Measurements from ENCODE around the gene NUP153.
A peak's percentile ranks its signal among the peaks of the same experiment; 100 is the strongest.

The NUP153 gene

GRCh38 chr6:17729223-17730077, 22.7 kb upstream of the NUP153 start:
- WGBS, 2 experiments (ENCODE audit: insufficient coverage in 2 of 2) = 86 to 95% methylated on average over 9 to 10 of the region's 12 CpGs
- Histone ChIP-seq H3K4me3 (ENCODE audit: extremely low read depth, insufficient read depth, low read length, poor library complexity, severe bottlenecking) (no peak overlapping the region), H3K9me3 (ENCODE audit: control insufficient read depth, low read length) (no peaks in the 10 kb centered on the region), H3K36me3 (ENCODE audit: control insufficient read depth, insufficient read depth, low read length) (no peaks in the 10 kb centered on the region), H3K27ac (ENCODE audit: low read depth, low read length, severe bottlenecking) (no peak overlapping the region), H3K4me1 (ENCODE audit: control insufficient read depth, insufficient read depth, low read length, poor library complexity, severe bottlenecking) (peaks cover 5% of the 10 kb centered on the region)

- Histone ChIP-seq H3K27ac (ENCODE audit: low read depth, low read length, severe bottlenecking) (no peak overlapping the region), H3K9me3 (ENCODE audit: control insufficient read depth, low read length) (no peaks in the 10 kb centered on the region), H3K4me3 (ENCODE audit: extremely low read depth, insufficient read depth, low read length, poor library complexity, severe bottlenecking) (no peak overlapping the region), H3K4me1 (ENCODE audit: control insufficient read depth, insufficient read depth, low read length, poor library complexity, severe bottlenecking) (peaks cover 5% of the 10 kb centered on the region), H3K36me3 (ENCODE audit: control insufficient read depth, insufficient read depth, low read length) (no peaks in the 10 kb centered on the region)
- WGBS, 2 experiments (ENCODE audit: insufficient coverage in 2 of 2) = 96 to 97% methylated on average over 35 to 41 of the region's 49 CpGs
These were observed 22.0 kb upstream of the NUP153 start for GRCh38 chr6:17728551-17729222.

- Histone ChIP-seq H3K27ac (ENCODE audit: low read depth, low read length, severe bottlenecking) (no peak overlapping the region), H3K4me3 (ENCODE audit: extremely low read depth, insufficient read depth, low read length, poor library complexity, severe bottlenecking) (no peak overlapping the region), H3K9me3 (ENCODE audit: control insufficient read depth, low read length) (no peaks in the 10 kb centered on the region), H3K4me1 (ENCODE audit: control insufficient read depth, insufficient read depth, low read length, poor library complexity, severe bottlenecking) (peaks cover 5% of the 10 kb centered on the region), H3K36me3 (ENCODE audit: control insufficient read depth, insufficient read depth, low read length) (no peaks in the 10 kb centered on the region)
- WGBS, 2 experiments (ENCODE audit: insufficient coverage in 2 of 2) = 21 to 26% methylated on average over 4 of the region's 6 CpGs
These were observed 18.4 kb upstream of the NUP153 start for GRCh38 chr6:17725083-17725482.

GRCh38 chr6:17724341-17724740, 17.6 kb upstream of the NUP153 start:
- 100% methylated on average over 1 of the region's 3 CpGs for WGBS, 2 experiments (ENCODE audit: insufficient coverage in 2 of 2)
- no peak overlapping the region for H3K27ac ChIP-seq (ENCODE audit: low read depth, low read length, severe bottlenecking)
- H3K4me1 ChIP-seq (ENCODE audit: control insufficient read depth, insufficient read depth, low read length, poor library complexity, severe bottlenecking) = peaks cover 5% of the 10 kb centered on the region
- no peaks in the 10 kb centered on the region for H3K9me3 ChIP-seq (ENCODE audit: control insufficient read depth, low read length)
- H3K4me3 ChIP-seq (ENCODE audit: extremely low read depth, insufficient read depth, low read length, poor library complexity, severe bottlenecking) = no peak overlapping the region
- H3K36me3 ChIP-seq (ENCODE audit: control insufficient read depth, insufficient read depth, low read length) = no peaks in the 10 kb centered on the region

GRCh38 chr6:17721671-17722070, 14.9 kb upstream of the NUP153 start:
- Histone ChIP-seq H3K9me3 (ENCODE audit: control insufficient read depth, low read length) (no peaks in the 10 kb centered on the region), H3K4me1 (ENCODE audit: control insufficient read depth, insufficient read depth, low read length, poor library complexity, severe bottlenecking) (peaks cover 5% of the 10 kb centered on the region), H3K36me3 (ENCODE audit: control insufficient read depth, insufficient read depth, low read length) (no peaks in the 10 kb centered on the region), H3K4me3 (ENCODE audit: extremely low read depth, insufficient read depth, low read length, poor library complexity, severe bottlenecking) (no peak overlapping the region), H3K27ac (ENCODE audit: low read depth, low read length, severe bottlenecking) (no peak overlapping the region)
- 65 to 85% methylated on average over 3 of the region's 3 CpGs for WGBS, 2 experiments (ENCODE audit: insufficient coverage in 2 of 2)

GRCh38 chr6:17719323-17720041, 12.8 kb upstream of the NUP153 start:
- Histone ChIP-seq H3K4me1 (ENCODE audit: control insufficient read depth, insufficient read depth, low read length, poor library complexity, severe bottlenecking) (peaks cover 15% of the 10 kb centered on the region), H3K4me3 (ENCODE audit: extremely low read depth, insufficient read depth, low read length, poor library complexity, severe bottlenecking) (no peak overlapping the region), H3K27ac (ENCODE audit: low read depth, low read length, severe bottlenecking) (no peak overlapping the region), H3K36me3 (ENCODE audit: control insufficient read depth, insufficient read depth, low read length) (no peaks in the 10 kb centered on the region), H3K9me3 (ENCODE audit: control insufficient read depth, low read length) (no peaks in the 10 kb centered on the region)
- WGBS, 2 experiments (ENCODE audit: insufficient coverage in 2 of 2) = 74 to 87% methylated on average over 2 to 3 of the region's 3 CpGs

- H3K27ac ChIP-seq (ENCODE audit: low read depth, low read length, severe bottlenecking) = peak overlapping the region; percentile 31
- WGBS, 2 experiments (ENCODE audit: insufficient coverage in 2 of 2) = 83 to 92% methylated on average over 2 of the region's 2 CpGs
- H3K4me1 ChIP-seq (ENCODE audit: control insufficient read depth, insufficient read depth, low read length, poor library complexity, severe bottlenecking) = peaks cover 24% of the 10 kb centered on the region
- no peak overlapping the region for H3K4me3 ChIP-seq (ENCODE audit: extremely low read depth, insufficient read depth, low read length, poor library complexity, severe bottlenecking)
- no peaks in the 10 kb centered on the region for H3K9me3 ChIP-seq (ENCODE audit: control insufficient read depth, low read length)
- no peaks in the 10 kb centered on the region for H3K36me3 ChIP-seq (ENCODE audit: control insufficient read depth, insufficient read depth, low read length)
These were observed 9.5 kb upstream of the NUP153 start for GRCh38 chr6:17716221-17716620.

- WGBS, 2 experiments (ENCODE audit: insufficient coverage in 2 of 2) = 79 to 94% methylated on average over 3 to 7 of the region's 10 CpGs
- H3K27ac ChIP-seq (ENCODE audit: low read depth, low read length, severe bottlenecking) = peak overlapping the region; percentile 81
These were observed 8.4 kb upstream of the NUP153 start for GRCh38 chr6:17714879-17715851.

GRCh38 chr6:17714177-17714576, 7.5 kb upstream of the NUP153 start:
- H3K4me3 ChIP-seq (ENCODE audit: extremely low read depth, insufficient read depth, low read length, poor library complexity, severe bottlenecking) = no peak overlapping the region
- no peaks in the 10 kb centered on the region for H3K9me3 ChIP-seq (ENCODE audit: control insufficient read depth, low read length)
- H3K36me3 ChIP-seq (ENCODE audit: control insufficient read depth, insufficient read depth, low read length) = no peaks in the 10 kb centered on the region
- H3K4me1 ChIP-seq (ENCODE audit: control insufficient read depth, insufficient read depth, low read length, poor library complexity, severe bottlenecking) = peaks cover 24% of the 10 kb centered on the region
- H3K27ac ChIP-seq (ENCODE audit: low read depth, low read length, severe bottlenecking) = peak overlapping the region; percentile 81

More at GRCh38 chr6:17714879-17715851, 8.4 kb upstream of the NUP153 start:
- H3K36me3 ChIP-seq (ENCODE audit: control insufficient read depth, insufficient read depth, low read length) = no peaks in the 10 kb centered on the region
- no peak overlapping the region for H3K4me3 ChIP-seq (ENCODE audit: extremely low read depth, insufficient read depth, low read length, poor library complexity, severe bottlenecking)
- H3K9me3 ChIP-seq (ENCODE audit: control insufficient read depth, low read length) = no peaks in the 10 kb centered on the region
- peaks cover 24% of the 10 kb centered on the region for H3K4me1 ChIP-seq (ENCODE audit: control insufficient read depth, insufficient read depth, low read length, poor library complexity, severe bottlenecking)

GRCh38 chr6:17712576-17712975, 5.9 kb upstream of the NUP153 start:
- no peak overlapping the region for H3K27ac ChIP-seq (ENCODE audit: low read depth, low read length, severe bottlenecking)
- no peaks in the 10 kb centered on the region for H3K9me3 ChIP-seq (ENCODE audit: control insufficient read depth, low read length)
- peaks cover 24% of the 10 kb centered on the region for H3K4me1 ChIP-seq (ENCODE audit: control insufficient read depth, insufficient read depth, low read length, poor library complexity, severe bottlenecking)
- no peak overlapping the region for H3K4me3 ChIP-seq (ENCODE audit: extremely low read depth, insufficient read depth, low read length, poor library complexity, severe bottlenecking)
- no peaks in the 10 kb centered on the region for H3K36me3 ChIP-seq (ENCODE audit: control insufficient read depth, insufficient read depth, low read length)
- 80% methylated on average over 1 of the region's 1 CpG; no CpG with 5 or more reads in 1 of the 2 experiments for WGBS, 2 experiments (ENCODE audit: insufficient coverage in 2 of 2)
